GM20431 (cell line): Measurements from ENCODE around the gene PRR5L.

Experiments used
- in situ Hi-C: fragments of 300-500 bp; cut with MseI, MboI; formaldehyde crosslinking; loops from one replicate; pipeline ENCODE4 v1.15.0; 2020; ENCODE audit warnings: low sequenced_read_pairs; ENCODE audit not compliant: unreplicated experiment

Gene PRR5L

GRCh38 chr11:36295926-36296325, at the start of gene PRR5L:
PRR5L (plus strand) TSS chr11:36296288; CDS start chr11:36401122, 104,834 bp downstream.
- in situ Hi-C loops, result no loop called here

- in situ Hi-C loops, result no loop called here
Observed at GRCh38 chr11:36247493-36247892, 48.6 kb upstream of the PRR5L start.

- in situ Hi-C loops, result no loop called here
Observed at GRCh38 chr11:36248436-36248835, 47.7 kb upstream of the PRR5L start.

GRCh38 chr11:36249246-36249645, 46.8 kb upstream of the PRR5L start:
- in situ Hi-C loops, result no loop called here

GRCh38 chr11:36251823-36252222, 44.3 kb upstream of the PRR5L start:
- in situ Hi-C loops, result no loop called here

- in situ Hi-C loops, result no loop called here
Observed at GRCh38 chr11:36253238-36253637, 42.9 kb upstream of the PRR5L start.

GRCh38 chr11:36254713-36255112, 41.4 kb upstream of the PRR5L start:
- in situ Hi-C loops, result no loop called here

GRCh38 chr11:36257351-36257750, 38.7 kb upstream of the PRR5L start:
- in situ Hi-C loops, result no loop called here

- in situ Hi-C loops, result no loop called here
Observed at GRCh38 chr11:36258730-36259360, 37.2 kb upstream of the PRR5L start.

GRCh38 chr11:36261094-36261493, 35.0 kb upstream of the PRR5L start:
- in situ Hi-C loops, result loop anchor here (10.0 kb wide), 1 partner anchor 646 kb away; the partner anchor contains the start of gene FJX1

- in situ Hi-C loops, result loop anchor here (10.0 kb wide), 1 partner anchor 649 kb away; the partner anchor contains the start of gene FJX1
Observed at GRCh38 chr11:36264011-36264972, 31.8 kb upstream of the PRR5L start.

- in situ Hi-C loops, result loop anchor here (10.0 kb wide), 1 partner anchor 650 kb away; the partner anchor contains the start of gene FJX1
Observed at GRCh38 chr11:36264973-36265344, 31.1 kb upstream of the PRR5L start.

- in situ Hi-C loops, result loop anchor here (10.0 kb wide), 1 partner anchor 651 kb away; the partner anchor contains the start of gene FJX1
Observed at GRCh38 chr11:36265793-36266628, 30.1 kb upstream of the PRR5L start.

- in situ Hi-C loops, result loop anchor here (10.0 kb wide), 1 partner anchor 652 kb away; the partner anchor contains the start of gene FJX1
Observed at GRCh38 chr11:36266767-36267166, 29.3 kb upstream of the PRR5L start.

GRCh38 chr11:36268337-36268985, 27.6 kb upstream of the PRR5L start:
- in situ Hi-C loops, result loop anchor here (10.0 kb wide), 1 partner anchor 654 kb away; the partner anchor contains the start of gene FJX1

- in situ Hi-C loops, result no loop called here
Observed at GRCh38 chr11:36270701-36271100, 25.4 kb upstream of the PRR5L start.

- in situ Hi-C loops, result no loop called here
Observed at GRCh38 chr11:36271794-36272407, 24.2 kb upstream of the PRR5L start.

- in situ Hi-C loops, result no loop called here
Observed at GRCh38 chr11:36273110-36273509, 23.0 kb upstream of the PRR5L start.

GRCh38 chr11:36274414-36274813, 21.7 kb upstream of the PRR5L start:
- in situ Hi-C loops, result no loop called here
